ENCODE results near the gene MZT2B. TPM values are rescaled to one million over a fixed set of nuclear protein-coding genes. Genes with fewer than 3 reads are reported as not detected.
A peak's percentile ranks its signal among the peaks of the same experiment; 100 is the strongest.
"Not testable (repeated sequence)": the region's sequence is repeated elsewhere in the genome, so short reads cannot be mapped to it uniquely, and the experiment has no call there.

MZT2B gene
- total RNA-seq, 2 donors from 2014 or later = 75.3 to 96.3 TPM

- not testable (repeated sequence) for H3K36me3 ChIP-seq; H3K27me3 ChIP-seq (replicated peaks; ENCODE audit: insufficient read depth); H3K9me3 ChIP-seq; ATAC-seq (ENCODE audit: insufficient number of reproducible peaks, low FRiP score, low read depth); DNase-seq (ENCODE audit: low spot score); H3K4me1 ChIP-seq (ENCODE audit: control insufficient read depth in 1 of 2, low read depth in 2 of 2); H3K27ac ChIP-seq; H3K4me3 ChIP-seq
These were observed 40.3 kb upstream of the MZT2B start for GRCh38 chr2:130141645-130142370.

- DNase-seq (ENCODE audit: low spot score) = not testable (repeated sequence)
These were observed 39.4 kb upstream of the MZT2B start for GRCh38 chr2:130142396-130143265.

GRCh38 chr2:130143266-130144039, 38.6 kb upstream of the MZT2B start:
- H3K36me3 ChIP-seq; H3K9me3 ChIP-seq; H3K4me1 ChIP-seq (ENCODE audit: control insufficient read depth in 1 of 2, low read depth in 2 of 2); H3K27ac ChIP-seq; H3K4me3 ChIP-seq; DNase-seq (ENCODE audit: low spot score); H3K27me3 ChIP-seq (replicated peaks; ENCODE audit: insufficient read depth); ATAC-seq (ENCODE audit: insufficient number of reproducible peaks, low FRiP score, low read depth): not testable (repeated sequence)

More at GRCh38 chr2:130142396-130143265, 39.4 kb upstream of the MZT2B start:
- not testable (repeated sequence) for H3K4me3 ChIP-seq; H3K36me3 ChIP-seq; H3K27ac ChIP-seq; H3K27me3 ChIP-seq (replicated peaks; ENCODE audit: insufficient read depth); H3K9me3 ChIP-seq; ATAC-seq (ENCODE audit: insufficient number of reproducible peaks, low FRiP score, low read depth); H3K4me1 ChIP-seq (ENCODE audit: control insufficient read depth in 1 of 2, low read depth in 2 of 2)

DNA sequence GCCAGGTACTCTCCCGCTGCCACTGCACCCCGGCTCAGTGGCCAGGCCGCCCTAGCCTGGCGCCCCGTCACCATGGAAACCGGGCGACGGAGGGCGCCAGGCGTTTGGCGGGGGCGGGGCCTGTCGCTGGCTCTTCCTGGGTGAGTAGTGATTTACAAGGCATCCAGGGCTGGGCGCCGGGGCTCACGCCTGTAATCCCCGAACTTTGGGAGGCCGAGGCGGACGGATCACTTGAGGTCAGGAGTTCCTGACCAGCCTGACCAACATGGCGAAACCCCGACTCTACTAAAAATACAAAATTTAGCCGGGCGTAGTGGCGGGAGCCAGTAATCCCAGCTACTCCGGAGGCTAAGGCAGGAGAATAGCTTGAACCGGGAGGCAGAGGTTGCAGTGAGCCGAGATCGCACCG, 37.1 kb upstream of the MZT2B start, which contains the start of gene CCDC74B:
CCDC74B (minus strand) TSS at position 107 of the 409 bp plus-strand sequence. CDS start 116 bp downstream, outside the sequence.
- not testable (repeated sequence) for DNase-seq (ENCODE audit: low spot score); H3K36me3 ChIP-seq; H3K4me1 ChIP-seq (ENCODE audit: control insufficient read depth in 1 of 2, low read depth in 2 of 2); H3K9me3 ChIP-seq; H3K27ac ChIP-seq; H3K27me3 ChIP-seq (replicated peaks; ENCODE audit: insufficient read depth)
- H3K4me3 ChIP-seq = peak within 1 kb of the TSS; percentile 70
- peak; percentile 67 for ATAC-seq (ENCODE audit: insufficient number of reproducible peaks, low FRiP score, low read depth)

DNA sequence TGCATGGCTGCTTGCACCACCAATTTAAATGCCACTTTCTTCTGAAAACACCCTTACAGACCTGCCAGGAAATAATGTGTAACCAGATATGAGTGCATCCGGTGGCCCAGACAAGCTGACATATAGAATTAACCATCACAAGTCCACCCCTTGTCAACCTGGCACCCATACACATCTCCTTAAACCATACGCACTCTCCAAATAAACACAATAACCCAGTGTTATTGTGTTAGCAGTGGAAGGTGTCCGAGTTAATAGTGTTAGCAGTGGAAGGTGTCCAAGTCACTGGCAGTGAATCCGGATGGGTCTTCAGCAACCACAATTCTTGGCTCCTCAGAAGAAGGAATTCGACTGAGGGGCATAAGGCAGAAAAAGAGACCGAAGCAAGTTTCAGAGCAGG, 33.5 kb upstream of the MZT2B start:
- not testable (repeated sequence) for H3K4me3 ChIP-seq; H3K27me3 ChIP-seq (replicated peaks; ENCODE audit: insufficient read depth); H3K4me1 ChIP-seq (ENCODE audit: control insufficient read depth in 1 of 2, low read depth in 2 of 2); H3K9me3 ChIP-seq; H3K36me3 ChIP-seq; ATAC-seq (ENCODE audit: insufficient number of reproducible peaks, low FRiP score, low read depth); H3K27ac ChIP-seq; DNase-seq (ENCODE audit: low spot score)

DNA sequence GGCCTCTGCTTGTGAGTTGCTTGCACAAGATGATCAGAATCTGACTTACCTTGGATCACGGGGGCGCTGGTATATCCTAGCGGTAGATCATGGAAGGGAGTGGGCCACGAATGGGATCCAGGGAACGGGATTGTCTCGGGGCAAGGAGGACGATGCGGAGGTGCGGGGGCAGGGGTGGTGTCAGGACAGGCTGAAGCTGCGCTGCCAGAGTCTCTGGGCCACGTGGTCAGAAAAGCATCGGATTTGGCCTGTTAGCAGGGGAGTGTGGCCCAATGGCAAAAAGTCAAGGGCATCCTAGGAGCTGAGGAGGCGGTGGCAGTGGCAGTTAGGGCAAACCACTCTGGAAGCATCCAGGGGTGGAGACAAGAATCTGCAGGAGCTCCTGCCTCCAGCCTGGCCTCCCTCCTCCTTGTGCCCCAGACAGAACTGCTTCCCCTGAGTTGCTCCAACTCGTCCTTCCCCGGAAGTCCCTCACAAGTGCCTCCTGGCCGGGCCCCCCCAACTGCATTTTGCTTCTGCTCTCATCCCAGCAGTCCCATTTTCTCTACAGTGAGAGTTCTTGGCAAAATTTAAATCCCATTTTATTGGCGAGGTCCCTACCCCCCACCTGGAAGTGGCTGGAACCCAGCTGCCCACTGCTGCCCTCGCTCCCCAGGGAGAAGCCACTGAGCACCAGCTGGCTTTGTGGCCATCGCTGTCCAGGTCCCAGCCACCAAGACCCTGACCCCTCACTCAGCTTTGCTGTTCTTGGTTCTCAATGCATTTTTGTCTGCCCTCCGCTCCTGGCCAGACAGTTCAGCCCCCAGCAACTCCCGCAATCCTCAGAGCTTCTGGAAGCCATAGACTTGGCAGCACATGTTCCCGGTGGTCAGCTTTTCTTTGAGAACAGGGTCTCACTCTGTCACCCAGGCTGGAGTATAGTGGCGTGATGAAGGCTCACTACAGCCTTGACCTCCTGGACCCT, 31.6 kb upstream of the MZT2B start:
- no peak overlapping the region for H3K27ac ChIP-seq
- ATAC-seq (ENCODE audit: insufficient number of reproducible peaks, low FRiP score, low read depth) (no peak), DNase-seq (ENCODE audit: low spot score) (no peak)
- H3K4me3 ChIP-seq = no peak overlapping the region
- no peaks in the 10 kb centered on the region for H3K9me3 ChIP-seq
- H3K4me1 ChIP-seq (ENCODE audit: control insufficient read depth in 1 of 2, low read depth in 2 of 2) = no peaks in the 10 kb centered on the region
- TF ChIP-seq CTCF (IDR thresholded peaks at IDR 0.05) = no peak
- H3K36me3 ChIP-seq = peaks cover 17% of the 10 kb centered on the region
- H3K27me3 ChIP-seq (replicated peaks; ENCODE audit: insufficient read depth) = no peaks in the 10 kb centered on the region

DNA sequence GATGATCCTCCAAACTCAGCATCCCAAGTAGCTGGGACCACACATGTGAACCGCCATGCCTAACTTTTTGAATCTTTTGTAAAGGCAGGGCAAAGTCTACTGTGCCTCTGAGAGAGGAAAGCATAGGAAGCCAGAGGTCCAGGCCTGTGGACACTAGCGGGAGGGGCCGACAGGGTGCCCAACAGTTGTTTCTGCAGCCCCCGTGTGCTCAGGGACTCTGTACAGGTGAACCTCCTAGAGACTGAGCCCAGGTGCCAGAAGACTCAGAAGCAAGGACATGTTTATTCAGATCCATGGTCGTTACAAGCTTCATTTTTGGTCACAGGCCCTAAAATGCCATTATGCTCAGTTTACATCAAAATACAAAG, 30.9 kb upstream of the MZT2B start:
- not testable (repeated sequence) for H3K27me3 ChIP-seq (replicated peaks; ENCODE audit: insufficient read depth); DNase-seq (ENCODE audit: low spot score); H3K4me3 ChIP-seq; H3K27ac ChIP-seq; H3K4me1 ChIP-seq (ENCODE audit: control insufficient read depth in 1 of 2, low read depth in 2 of 2); ATAC-seq (ENCODE audit: insufficient number of reproducible peaks, low FRiP score, low read depth); H3K9me3 ChIP-seq
- peaks cover 17% of the 10 kb centered on the region for H3K36me3 ChIP-seq

GRCh38 chr2:130152136-130152815, 29.8 kb upstream of the MZT2B start:
- peaks cover 17% of the 10 kb centered on the region for H3K36me3 ChIP-seq
- ATAC-seq (ENCODE audit: insufficient number of reproducible peaks, low FRiP score, low read depth); H3K27me3 ChIP-seq (replicated peaks; ENCODE audit: insufficient read depth); H3K9me3 ChIP-seq; DNase-seq (ENCODE audit: low spot score); H3K4me1 ChIP-seq (ENCODE audit: control insufficient read depth in 1 of 2, low read depth in 2 of 2); H3K4me3 ChIP-seq; H3K27ac ChIP-seq: not testable (repeated sequence)
